GM18951 (cell line): ENCODE results near the gene SLA2.
"Not testable (repeated sequence)": the region's sequence is repeated elsewhere in the genome, so short reads cannot be mapped to it uniquely, and the experiment has no call there.

Source experiments
- POLR2A ChIP-seq: IDR thresholded peaks from 4 replicates; pipeline ENCODE4 v1.6.1; 2011; ENCODE audit warnings: mild to moderate bottlenecking; ENCODE audit not compliant: insufficient read length, insufficient read depth; ENCODE audit errors: extremely low read depth
- in situ Hi-C: fragments of 300-500 bp; cut with MboI; formaldehyde crosslinking; loops from one replicate; pipeline ENCODE4 v1.12.0; 2022; ENCODE audit warnings: low sequenced_read_pairs, mixed read lengths, inconsistent platforms; ENCODE audit not compliant: unreplicated experiment

SLA2 gene

DNA sequence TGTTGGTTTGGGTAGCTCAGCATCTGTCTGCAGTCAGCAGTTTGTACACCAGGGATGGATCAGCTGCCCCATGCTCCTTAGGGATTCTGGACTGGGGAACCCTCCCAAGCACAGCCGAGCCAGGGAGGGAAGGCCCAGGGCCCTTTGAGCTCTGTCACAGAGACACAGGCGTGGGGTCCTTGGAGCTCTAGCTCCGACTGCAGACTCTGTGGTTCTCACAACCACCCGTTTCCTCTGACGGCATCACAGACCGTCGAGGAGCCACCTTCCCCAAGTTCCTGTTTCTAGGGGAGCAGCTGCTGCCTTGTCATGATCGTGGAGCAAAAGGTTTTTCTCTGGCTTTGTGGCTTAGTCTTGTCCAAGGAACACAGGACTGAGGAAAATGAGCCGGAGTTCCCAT, at the start of gene SLA2:
TSS of gene SLA2 (minus strand) at position 199 of the 400 bp plus-strand sequence. CDS start 4,861 bp downstream, outside the sequence.
- in situ Hi-C loops: no loop called here
- TF ChIP-seq POLR2A: peak; percentile 19

DNA sequence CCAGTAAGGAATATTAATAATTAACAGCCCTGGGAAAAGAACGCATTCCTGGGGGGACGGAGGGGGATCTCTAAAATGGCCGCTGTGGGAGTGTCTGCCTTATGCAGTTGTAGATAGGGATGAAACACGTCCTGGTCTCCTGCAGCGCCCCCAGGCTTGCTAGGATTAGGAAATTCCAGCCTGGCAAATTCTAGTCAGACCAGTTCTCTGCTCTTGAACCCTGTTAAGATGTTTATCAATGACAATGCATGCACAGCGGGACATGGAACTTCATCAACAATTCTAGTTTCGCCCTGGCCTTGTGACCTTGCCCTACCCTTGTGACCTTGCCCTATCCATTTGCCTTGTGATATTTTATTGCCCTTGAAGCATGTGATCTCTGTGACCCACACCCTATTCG, 49.5 kb upstream of the SLA2 start:
- in situ Hi-C loops: not testable (repeated sequence)

DNA sequence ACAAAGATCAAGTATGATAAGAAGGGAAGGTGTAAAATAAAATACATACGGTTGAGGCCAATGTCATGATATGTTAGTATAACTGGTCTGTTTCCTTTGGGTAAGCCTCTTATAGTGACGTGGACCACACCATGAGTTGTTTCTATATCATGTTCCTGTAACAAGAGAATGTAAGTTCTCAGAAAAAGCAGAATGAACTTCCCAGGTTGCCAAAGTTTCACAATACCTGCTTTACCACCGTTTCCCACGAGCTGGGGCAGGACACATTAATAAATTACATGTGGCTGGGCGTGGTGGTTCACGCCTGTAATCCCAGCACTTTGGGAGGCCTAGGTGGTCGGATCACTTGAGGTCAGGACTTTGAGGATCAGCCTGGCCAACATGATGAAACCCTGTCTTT, 42.6 kb upstream of the SLA2 start:
- in situ Hi-C loops: no loop called here
- no peak for TF ChIP-seq POLR2A

GRCh38 chr20:36687850-36688249, 41.9 kb upstream of the SLA2 start:
- TF ChIP-seq POLR2A: no peak
- in situ Hi-C loops: no loop called here

DNA sequence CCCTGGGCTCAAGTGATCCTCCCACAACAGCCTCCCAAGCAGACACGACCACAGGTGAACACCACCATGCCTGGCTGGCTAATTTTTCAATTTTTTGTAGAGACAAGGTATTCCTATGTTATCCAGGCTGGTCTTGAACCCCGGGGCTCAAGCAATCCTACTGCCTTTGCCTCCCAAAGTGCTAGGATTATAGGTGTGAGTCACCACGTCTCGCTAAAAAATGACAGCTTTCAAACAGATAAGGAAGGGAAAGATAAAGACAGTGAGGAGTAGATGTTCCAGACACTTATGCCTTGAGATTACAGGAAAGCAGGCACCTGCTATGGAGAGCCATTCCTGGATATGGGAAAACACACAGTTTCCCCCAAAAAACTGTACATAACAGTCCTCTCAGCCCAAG, 40.9 kb upstream of the SLA2 start:
- in situ Hi-C loops: no loop called here
- TF ChIP-seq POLR2A: no peak

- no peak for TF ChIP-seq POLR2A
- in situ Hi-C loops: no loop called here
These were observed 40.5 kb upstream of the SLA2 start for GRCh38 chr20:36686504-36686903.

DNA sequence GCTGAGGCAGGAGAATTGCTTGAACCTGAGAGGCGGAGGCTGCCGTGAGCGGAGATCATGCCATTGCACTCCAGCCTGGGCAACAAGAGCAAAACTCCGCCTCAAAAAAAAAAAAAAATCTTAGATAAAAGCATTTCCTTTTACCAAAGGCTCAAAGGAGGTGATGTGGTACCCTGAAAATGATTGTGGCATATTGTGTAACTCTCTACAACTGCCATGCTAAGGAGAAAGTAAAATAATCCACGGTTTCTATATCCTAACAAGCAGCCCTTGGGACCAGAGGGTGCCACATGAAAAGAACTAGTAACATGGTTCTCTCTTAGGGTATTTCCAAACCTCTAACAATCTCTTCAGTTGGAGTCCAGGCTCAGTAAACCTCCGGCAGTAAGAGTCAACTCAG, 38.8 kb upstream of the SLA2 start:
- TF ChIP-seq POLR2A: no peak

DNA sequence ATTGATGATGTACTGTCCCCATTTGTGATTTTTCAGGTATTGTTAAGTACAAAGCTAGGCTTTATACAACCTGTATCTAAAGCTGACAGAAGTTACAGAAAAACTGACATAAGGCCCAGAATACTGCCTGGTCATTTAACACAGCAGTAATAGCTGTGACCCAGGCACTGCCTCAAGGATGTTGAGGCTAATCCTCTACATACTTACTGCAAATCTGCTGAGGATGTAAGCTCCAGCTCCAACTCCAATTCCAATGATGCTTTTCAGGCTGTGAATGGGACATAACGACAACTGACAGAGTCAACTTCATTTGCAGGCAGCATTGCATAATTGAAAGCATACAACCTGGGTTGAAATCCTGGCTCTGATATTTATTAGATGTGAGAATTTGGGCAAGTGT, 36.3 kb upstream of the SLA2 start:
- TF ChIP-seq POLR2A: no peak
- in situ Hi-C loops: no loop called here

More for the DNA sequence above, 38.8 kb upstream of the SLA2 start:
- in situ Hi-C loops: no loop called here

- no peak for TF ChIP-seq POLR2A
- in situ Hi-C loops: no loop called here
These were observed 31.4 kb upstream of the SLA2 start for GRCh38 chr20:36677422-36677771.

- no peak for TF ChIP-seq POLR2A
- in situ Hi-C loops: no loop called here
These were observed 30.9 kb upstream of the SLA2 start for GRCh38 chr20:36676701-36677421.

GRCh38 chr20:36675545-36675944, 29.5 kb upstream of the SLA2 start:
- in situ Hi-C loops: not testable (repeated sequence)

DNA sequence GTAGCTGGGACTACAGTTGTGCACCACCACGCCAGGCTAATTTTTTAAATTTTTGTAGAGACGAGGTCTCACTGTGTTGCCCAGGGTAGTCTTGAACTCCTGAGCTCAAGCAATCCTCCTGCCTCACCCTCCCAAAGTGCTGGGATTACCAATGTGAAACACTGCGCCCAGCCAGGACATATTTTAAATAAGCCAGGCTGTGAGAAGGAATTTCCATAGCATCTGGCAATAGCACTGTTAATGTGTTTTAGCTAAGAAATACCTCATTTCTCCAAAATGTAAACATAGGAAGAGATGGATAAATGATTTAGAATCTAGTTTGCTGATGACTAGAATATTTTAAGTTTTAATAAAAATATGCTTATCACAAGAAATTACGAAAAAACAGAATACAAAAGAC, 27.0 kb upstream of the SLA2 start:
- TF ChIP-seq POLR2A: no peak
- in situ Hi-C loops: no loop called here

GRCh38 chr20:36670665-36671357, 24.8 kb upstream of the SLA2 start:
- no peak for TF ChIP-seq POLR2A
- in situ Hi-C loops: no loop called here

- TF ChIP-seq POLR2A: no peak
- in situ Hi-C loops: no loop called here
These were observed 20.3 kb upstream of the SLA2 start for GRCh38 chr20:36666181-36666740.

- TF ChIP-seq POLR2A: no peak
- in situ Hi-C loops: no loop called here
These were observed 17.0 kb upstream of the SLA2 start for GRCh38 chr20:36663031-36663430.

DNA sequence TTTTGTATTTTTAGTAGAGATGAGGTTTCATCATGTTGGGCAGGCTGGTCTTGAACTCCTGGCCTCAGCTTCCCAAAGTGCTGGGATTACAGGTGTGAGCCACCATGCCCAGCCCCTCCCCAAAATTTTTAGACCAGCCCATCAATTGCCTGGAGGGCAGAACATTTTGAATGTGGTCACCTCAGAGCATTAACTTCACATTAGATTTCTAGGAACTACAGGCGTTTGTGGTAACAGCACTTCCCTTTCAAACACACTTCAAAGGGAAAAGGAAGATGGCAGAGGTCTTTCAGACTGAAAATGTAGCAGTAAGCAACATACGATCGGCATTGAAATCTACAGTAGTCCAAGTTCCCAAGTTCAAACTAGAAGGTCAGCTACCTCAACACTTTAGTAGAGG, 12.3 kb upstream of the SLA2 start:
- no peak for TF ChIP-seq POLR2A
- in situ Hi-C loops: no loop called here
